Prostate gland (tissue), 2 donors: Measurements from ENCODE around the gene MTURN.

Experiments
- CTCF ChIP-seq, 4 experiments: fragments of 200-600 bp in 2 of 4; fragments of 450-650 bp in 2 of 4; sonication (generic) in 2 of 4; IDR thresholded peaks; 1 replicate in 3 of 4; 2 replicates in 1 of 4; pipeline ENCODE4 v1.5.1; 2016 to 2019; ENCODE audit warnings: antibody characterized with exemption in 4 of 4, mild to moderate bottlenecking in 2 of 4, moderate library complexity in 2 of 4
- POLR2A ChIP-seq: fragments of 450-650 bp; IDR thresholded peaks from one replicate; pipeline ENCODE4 v1.6.1; 2016; ENCODE audit warnings: antibody characterized with exemption, mild to moderate bottlenecking

GRCh38 chr7:30148426-30148825, 13.6 kb downstream of the MTURN start:
- TF ChIP-seq CTCF (IDR thresholded peaks at IDR 0.05) (no peak), POLR2A (no peak)
